Endothelial cell (in vitro differentiated cells): ENCODE data around the gene PARD3B. TPM values are rescaled to one million over a fixed set of nuclear protein-coding genes. Genes with fewer than 3 reads are reported as not detected.

Source experiments
- DNase-seq: peaks from one replicate; pipeline ENCODE4 v3.0.0; 2021; ENCODE audit warnings: low spot score
- H3K27ac Mint-ChIP-seq: one replicate; pipeline ENCODE4 v1.8.0; 2021; ENCODE audit warnings: mixed read lengths, inconsistent platforms; ENCODE audit not compliant: unreplicated experiment
- H3K27me3 Mint-ChIP-seq: one replicate; pipeline ENCODE4 v1.8.0; 2021; ENCODE audit warnings: mild to moderate bottlenecking, moderate library complexity, mixed read lengths, inconsistent platforms; ENCODE audit not compliant: unreplicated experiment
- H3K36me3 Mint-ChIP-seq: one replicate; pipeline ENCODE4 v1.8.0; 2021; ENCODE audit warnings: mild to moderate bottlenecking, low read depth, mixed read lengths, inconsistent platforms; ENCODE audit not compliant: unreplicated experiment
- H3K4me1 Mint-ChIP-seq: one replicate; pipeline ENCODE4 v1.8.0; 2021; ENCODE audit warnings: mild to moderate bottlenecking, mixed read lengths, inconsistent platforms; ENCODE audit not compliant: unreplicated experiment
- H3K4me3 Mint-ChIP-seq: one replicate; pipeline ENCODE4 v1.8.0; 2021; ENCODE audit warnings: mild to moderate bottlenecking, mixed read lengths, inconsistent platforms; ENCODE audit not compliant: unreplicated experiment
- H3K9me3 Mint-ChIP-seq: one replicate; pipeline ENCODE4 v1.8.0; 2021; ENCODE audit warnings: mixed read lengths, inconsistent platforms; ENCODE audit not compliant: unreplicated experiment
- total RNA-seq: library from RNA; stranded (reverse); fragmentation: NEBNext Ultra II Directional; extraction: Animal tissue kit (Norgen Biotek cat#: 25700); gene quantifications from one replicate; pipeline ENCODE4 v1.2.1, GENCODE V29; 2021; ENCODE audit not compliant: unreplicated experiment
- TF ChIP-seq, protein P1 (sequence below): fragments of 200-600 bp; sonication (generic); IDR thresholded peaks from one replicate; pipeline ENCODE4 v1.5.0; 2021; ENCODE audit warnings: antibody characterized with exemption; ENCODE audit not compliant: unreplicated experiment

PARD3B gene
- total RNA-seq, 1 donor from 2014 or later = 17.4 TPM

DNA sequence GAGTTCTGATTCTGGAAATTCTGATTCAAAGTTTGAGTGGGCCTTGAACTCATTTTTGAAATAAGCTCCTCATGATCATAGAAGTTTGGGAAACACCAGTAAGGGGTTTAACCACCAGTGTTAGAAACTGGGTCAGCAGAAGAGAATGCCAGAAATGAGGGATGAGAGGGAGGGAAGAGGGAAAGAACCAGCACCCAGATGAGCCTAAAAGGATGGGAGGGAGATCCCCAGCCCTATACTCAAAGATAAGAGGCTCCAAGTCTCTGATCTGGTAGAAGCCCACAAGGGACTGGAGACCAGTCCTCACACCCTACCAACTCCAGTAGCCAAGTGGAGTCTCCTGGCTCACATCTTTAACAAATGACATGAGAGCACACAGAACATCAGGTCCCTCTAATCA is 832.0 kb downstream of the PARD3B start:
- H3K27ac Mint-ChIP-seq = no peak overlapping the region
- H3K27me3 Mint-ChIP-seq = no peaks in the 10 kb centered on the region
- H3K9me3 Mint-ChIP-seq = no peaks in the 10 kb centered on the region
- no peaks in the 10 kb centered on the region for H3K36me3 Mint-ChIP-seq
- peaks cover 8% of the 10 kb centered on the region for H3K4me1 Mint-ChIP-seq
- no peak for DNase-seq
- TF ChIP-seq, protein P1, sequence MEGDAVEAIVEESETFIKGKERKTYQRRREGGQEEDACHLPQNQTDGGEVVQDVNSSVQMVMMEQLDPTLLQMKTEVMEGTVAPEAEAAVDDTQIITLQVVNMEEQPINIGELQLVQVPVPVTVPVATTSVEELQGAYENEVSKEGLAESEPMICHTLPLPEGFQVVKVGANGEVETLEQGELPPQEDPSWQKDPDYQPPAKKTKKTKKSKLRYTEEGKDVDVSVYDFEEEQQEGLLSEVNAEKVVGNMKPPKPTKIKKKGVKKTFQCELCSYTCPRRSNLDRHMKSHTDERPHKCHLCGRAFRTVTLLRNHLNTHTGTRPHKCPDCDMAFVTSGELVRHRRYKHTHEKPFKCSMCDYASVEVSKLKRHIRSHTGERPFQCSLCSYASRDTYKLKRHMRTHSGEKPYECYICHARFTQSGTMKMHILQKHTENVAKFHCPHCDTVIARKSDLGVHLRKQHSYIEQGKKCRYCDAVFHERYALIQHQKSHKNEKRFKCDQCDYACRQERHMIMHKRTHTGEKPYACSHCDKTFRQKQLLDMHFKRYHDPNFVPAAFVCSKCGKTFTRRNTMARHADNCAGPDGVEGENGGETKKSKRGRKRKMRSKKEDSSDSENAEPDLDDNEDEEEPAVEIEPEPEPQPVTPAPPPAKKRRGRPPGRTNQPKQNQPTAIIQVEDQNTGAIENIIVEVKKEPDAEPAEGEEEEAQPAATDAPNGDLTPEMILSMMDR = no peak
- H3K4me3 Mint-ChIP-seq = no peak overlapping the region

DNA sequence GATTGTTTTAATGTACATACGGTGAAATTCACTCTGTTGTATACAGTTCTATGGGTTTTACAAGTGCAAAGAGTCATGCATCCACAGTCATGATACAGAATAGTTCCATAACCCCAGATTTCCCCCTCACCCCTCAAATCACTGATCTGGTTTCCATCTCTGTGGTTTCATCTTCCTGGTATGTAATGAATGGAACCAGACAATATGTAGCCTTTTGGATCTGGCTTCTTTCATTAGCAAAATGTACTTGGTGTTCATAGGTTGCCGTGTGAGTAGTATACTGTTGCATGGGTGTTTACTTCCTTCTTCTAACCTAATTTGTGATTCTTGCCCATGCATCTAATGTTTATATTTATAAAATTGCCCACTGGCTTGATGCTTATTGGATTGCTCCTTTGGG is 838.3 kb downstream of the PARD3B start:
- peaks cover 2% of the 10 kb centered on the region for H3K4me1 Mint-ChIP-seq
- TF ChIP-seq, protein P1 = no peak
- H3K4me3 Mint-ChIP-seq = no peak overlapping the region
- no peaks in the 10 kb centered on the region for H3K9me3 Mint-ChIP-seq
- DNase-seq = no peak
- H3K27ac Mint-ChIP-seq = no peak overlapping the region
- H3K36me3 Mint-ChIP-seq = no peaks in the 10 kb centered on the region
- H3K27me3 Mint-ChIP-seq = no peaks in the 10 kb centered on the region

DNA sequence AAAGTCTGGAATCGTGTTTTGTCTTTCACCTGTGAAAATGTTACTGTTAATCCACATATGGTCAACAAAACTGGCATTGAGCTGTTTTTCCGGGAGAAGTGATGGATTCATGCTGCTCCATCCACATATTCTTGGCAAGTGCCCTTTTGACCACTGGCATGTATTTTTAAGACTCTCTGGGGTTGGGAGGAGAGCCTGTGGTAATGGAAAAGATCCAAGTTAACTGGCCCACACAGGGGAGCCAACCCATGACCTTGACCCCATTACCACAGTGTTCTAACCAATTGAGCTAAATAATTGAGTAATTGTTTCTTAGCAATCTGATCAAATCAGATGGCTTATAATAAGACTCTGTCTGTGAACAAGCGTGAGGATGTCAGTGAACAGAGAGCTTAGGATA is 840.8 kb downstream of the PARD3B start:
- no peak for DNase-seq
- H3K4me1 Mint-ChIP-seq = peaks cover 7% of the 10 kb centered on the region
- H3K27ac Mint-ChIP-seq = no peak overlapping the region
- no peaks in the 10 kb centered on the region for H3K9me3 Mint-ChIP-seq
- H3K27me3 Mint-ChIP-seq = no peaks in the 10 kb centered on the region
- TF ChIP-seq, protein P1 = no peak
- no peaks in the 10 kb centered on the region for H3K36me3 Mint-ChIP-seq
- no peak overlapping the region for H3K4me3 Mint-ChIP-seq

DNA sequence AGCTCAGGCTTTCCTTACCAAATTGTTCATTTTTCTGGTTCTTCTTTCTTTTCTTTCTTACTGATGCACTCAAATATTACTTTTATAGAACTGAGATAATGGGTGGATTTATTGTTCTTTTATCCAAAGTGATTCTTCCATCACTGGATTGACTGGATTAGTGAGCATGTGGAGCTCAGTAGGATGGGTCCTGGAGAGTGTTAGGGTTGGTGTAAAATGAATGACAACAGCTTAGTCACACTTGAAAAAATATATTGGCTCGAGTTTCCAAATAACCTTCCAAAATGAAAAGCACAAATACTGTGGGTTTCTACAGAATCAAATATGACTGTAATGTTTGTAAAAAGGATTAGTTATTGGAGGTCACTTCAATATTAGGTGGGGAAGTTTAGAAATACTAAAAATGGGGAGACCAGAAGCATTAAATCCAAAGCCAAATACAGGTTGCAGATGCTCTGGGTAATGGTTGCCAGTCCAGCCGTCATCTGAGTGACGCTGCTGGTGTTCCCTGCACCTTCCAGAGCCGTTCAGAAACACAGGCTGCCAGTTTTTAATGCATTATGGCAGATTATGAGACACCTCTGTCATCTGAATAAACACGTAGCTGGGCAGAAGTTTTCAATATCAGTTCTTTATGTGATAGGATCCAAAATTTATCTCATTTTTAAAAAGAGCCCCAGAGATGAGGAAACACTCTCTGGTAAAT is 842.2 kb downstream of the PARD3B start:
- H3K4me1 Mint-ChIP-seq = peaks cover 10% of the 10 kb centered on the region
- H3K36me3 Mint-ChIP-seq = no peaks in the 10 kb centered on the region
- no peak overlapping the region for H3K4me3 Mint-ChIP-seq
- H3K9me3 Mint-ChIP-seq = no peaks in the 10 kb centered on the region
- DNase-seq = no peak
- H3K27ac Mint-ChIP-seq = no peak overlapping the region
- no peaks in the 10 kb centered on the region for H3K27me3 Mint-ChIP-seq
- TF ChIP-seq, protein P1 = no peak

DNA sequence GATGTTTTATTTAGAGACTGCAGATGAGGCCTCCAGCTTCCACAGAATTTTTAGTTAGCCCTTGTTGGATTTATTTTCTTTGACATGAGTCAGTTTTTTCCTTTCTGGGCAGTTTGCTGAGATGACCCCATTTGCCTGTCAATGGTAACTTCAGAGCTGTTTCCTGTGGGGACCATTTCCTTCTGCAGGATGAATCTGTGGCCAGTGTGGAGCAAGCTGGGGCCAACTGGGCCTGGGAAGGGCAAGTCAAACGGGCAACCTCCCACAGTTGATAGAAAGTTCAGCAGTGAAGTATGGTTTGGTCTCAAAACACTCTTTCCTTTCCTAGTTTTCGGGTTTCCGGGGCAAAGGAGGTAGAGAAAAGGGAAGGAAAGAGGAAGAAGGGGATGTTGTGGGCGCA is 845.6 kb downstream of the PARD3B start:
- H3K36me3 Mint-ChIP-seq = no peaks in the 10 kb centered on the region
- no peak for DNase-seq
- H3K27me3 Mint-ChIP-seq = no peaks in the 10 kb centered on the region
- peaks cover 10% of the 10 kb centered on the region for H3K4me1 Mint-ChIP-seq
- H3K4me3 Mint-ChIP-seq = no peak overlapping the region
- H3K27ac Mint-ChIP-seq = no peak overlapping the region
- H3K9me3 Mint-ChIP-seq = no peaks in the 10 kb centered on the region
- TF ChIP-seq, protein P1 = no peak
